AG09309 (cell line): ENCODE results near the gene LINGO1.

Source experiments
- DNase-seq: peaks from one replicate; pipeline ENCODE4 v3.0.0-alpha.2; 2010; ENCODE audit warnings: low read depth
- H3K4me3 ChIP-seq: 2 replicates; pipeline ENCODE4 v1.5.1; 2011; ENCODE audit warnings: mild to moderate bottlenecking, low read depth, low read length, moderate library complexity; ENCODE audit not compliant: control insufficient read depth
- CTCF ChIP-seq: IDR thresholded peaks from 2 replicates; pipeline ENCODE4 v1.5.1; 2011; ENCODE audit warnings: mild to moderate bottlenecking, low read depth, low read length, inconsistent platforms; ENCODE audit not compliant: insufficient read depth, control insufficient read depth; ENCODE audit errors: missing control alignments

The LINGO1 gene

GRCh38 chr15:77564938-77565337 lies 67.8 kb downstream of the LINGO1 start:
- TF ChIP-seq CTCF: no peak
- DNase-seq: no peak

GRCh38 chr15:77564341-77564740 lies 68.4 kb downstream of the LINGO1 start:
- DNase-seq: no peak
- H3K4me3 ChIP-seq: no peak overlapping the region
- TF ChIP-seq CTCF: no peak

More at GRCh38 chr15:77564938-77565337, 67.8 kb downstream of the LINGO1 start:
- no peak overlapping the region for H3K4me3 ChIP-seq

- H3K4me3 ChIP-seq: no peak overlapping the region
- DNase-seq: no peak
- no peak for TF ChIP-seq CTCF
Observed at GRCh38 chr15:77563623-77564156, 69.0 kb downstream of the LINGO1 start.
